PC-9 (cell line): ENCODE measurements around the gene LRRC3C. TPM values are rescaled to one million over a fixed set of nuclear protein-coding genes. Genes with fewer than 3 reads are reported as not detected.

ENCODE experiments used
- BruUV-seq: library from RNA; stranded (reverse); fragments of 400-500 nt; replicated peaks from 2 replicates; lab custom pipeline; 2021; lab: Mats Ljungman, UMichigan
- CTCF ChIA-PET: fragments of 300-600 bp; sonication (Branson Sonifier 250); formaldehyde crosslinking; loops from one replicate; lab custom pipeline; 2022; ENCODE audit warnings: antibody characterized with exemption; lab: Charles Lee
- POLR2A ChIA-PET: fragments of 300-600 bp; sonication (Branson Sonifier 250); formaldehyde crosslinking; loops from one replicate; lab custom pipeline; 2022; ENCODE audit warnings: antibody characterized with exemption; ENCODE audit not compliant: unreplicated experiment; lab: Charles Lee
- DNase-seq, 2 experiments: peaks; one replicate each; pipeline versions ENCODE4 v3.0.0 to v3.0.0-alpha.2; 2015 to 2022; ENCODE audit warnings: mixed read lengths in 1 of 2
- H2AFZ ChIP-seq: fragments of 200-600 bp; sonication (generic); 2 replicates; pipeline ENCODE4 v1.8.1; 2017; ENCODE audit warnings: antibody characterized with exemption
- H3F3A ChIP-seq: fragments of 200-600 bp; sonication (generic); 2 replicates; pipeline ENCODE4 v1.8.1; 2017; ENCODE audit warnings: antibody characterized with exemption, mild to moderate bottlenecking, low read depth; ENCODE audit not compliant: insufficient read depth
- H3K27ac ChIP-seq: fragments of 200-600 bp; sonication (generic); 2 replicates; pipeline ENCODE4 v1.6.1; 2016; ENCODE audit warnings: mixed run types
- H3K27me3 ChIP-seq: fragments of 200-600 bp; sonication (generic); 2 replicates; pipeline ENCODE4 v1.6.1; 2016; ENCODE audit warnings: low read depth, mixed run types; ENCODE audit not compliant: insufficient read depth
- H3K36me3 ChIP-seq: fragments of 200-600 bp; sonication (generic); 2 replicates; pipeline ENCODE4 v1.6.1; 2016; ENCODE audit warnings: low read depth, mixed run types
- H3K4me1 ChIP-seq: fragments of 200-600 bp; sonication (generic); replicated peaks from 2 replicates; pipeline ENCODE4 v1.6.1; 2016; ENCODE audit warnings: mixed run types; ENCODE audit not compliant: insufficient read depth
- H3K4me2 ChIP-seq: fragments of 200-600 bp; sonication (generic); 2 replicates; pipeline ENCODE4 v1.6.1; 2017; ENCODE audit warnings: mixed run types
- H3K4me3 ChIP-seq: fragments of 200-600 bp; sonication (generic); 2 replicates; pipeline ENCODE4 v1.6.1; 2016; ENCODE audit warnings: mixed run types
- H3K79me2 ChIP-seq: fragments of 200-600 bp; sonication (generic); 2 replicates; pipeline ENCODE4 v1.6.1; 2017; ENCODE audit warnings: low read depth, mixed run types
- H3K9me2 ChIP-seq: fragments of 200-600 bp; sonication (generic); 2 replicates; pipeline ENCODE4 v1.8.1; 2017; ENCODE audit warnings: mild to moderate bottlenecking; ENCODE audit not compliant: insufficient read depth
- H3K9me3 ChIP-seq: fragments of 200-600 bp; sonication (generic); 2 replicates; pipeline ENCODE4 v1.8.1; 2016; ENCODE audit warnings: low read depth; ENCODE audit not compliant: insufficient read depth
- H4K20me1 ChIP-seq: fragments of 200-600 bp; sonication (generic); 2 replicates; pipeline ENCODE4 v1.8.1; 2017; ENCODE audit not compliant: insufficient read depth
- EZH2 ChIP-seq: fragments of 200-600 bp; sonication (generic); IDR thresholded peaks from 2 replicates; pipeline ENCODE4 v1.8.0; 2017; ENCODE audit warnings: antibody characterized with exemption, low read depth
- intact Hi-C: fragments of 100-400 bp; cut with micrococcal nuclease; formaldehyde crosslinking; loops from one replicate; pipeline ENCODE4 v1.10.0; 2022; ENCODE audit not compliant: unreplicated experiment
- total RNA-seq: library from RNA; stranded (reverse); gene quantifications from 2 replicates; pipeline ENCODE4 v1.2.3, GENCODE V29; 2021
- TF ChIP-seq, protein P1 (sequence below): fragments of 200-600 bp; sonication (generic); conservative IDR thresholded peaks from 2 replicates; pipeline ENCODE4 v1.6.1; 2017; ENCODE audit warnings: mixed run types, antibody characterized with exemption, mild to moderate bottlenecking, moderate library complexity

LRRC3C gene
- total RNA-seq, 1 experiment from 2014 or later: not detected

DNA sequence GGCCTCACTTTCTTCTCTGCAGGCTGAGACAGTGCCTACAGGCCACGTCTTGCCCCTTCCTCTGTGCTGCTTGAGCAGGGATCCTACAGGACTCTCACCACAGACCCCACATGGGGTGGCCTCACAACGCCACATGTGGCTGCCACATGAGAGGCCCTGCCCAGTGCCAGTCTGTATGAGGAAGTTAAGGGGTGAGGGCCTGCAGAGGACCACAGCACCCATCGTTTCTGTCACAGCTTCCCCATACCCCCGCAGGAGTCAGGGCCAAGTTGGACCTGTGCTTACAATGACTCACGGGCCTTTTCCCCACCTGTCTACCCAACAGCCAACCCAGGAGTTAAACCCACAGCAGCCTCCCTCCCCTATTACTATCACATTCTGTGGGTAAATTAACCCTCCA, 6.2 kb upstream of the LRRC3C start:
- H4K20me1 ChIP-seq: peaks cover 10% of the 10 kb centered on the region; the same call in 1 of the 2 replicates
- no peaks in the 10 kb centered on the region for H3K9me2 ChIP-seq
- H3K4me3 ChIP-seq: no peak overlapping the region
- H3K4me2 ChIP-seq: no peak overlapping the region
- H2AFZ ChIP-seq: no peak overlapping the region
- H3K36me3 ChIP-seq: no peaks in the 10 kb centered on the region
- DNase-seq: no peak
- peaks cover 6% of the 10 kb centered on the region for H3K4me1 ChIP-seq
- ChIA-PET POLR2A (no interaction called here), CTCF (no interaction called here)
- H3K79me2 ChIP-seq: peaks cover 15% of the 10 kb centered on the region
- BruUV-seq: no TSS peak
- TF ChIP-seq, protein P1, sequence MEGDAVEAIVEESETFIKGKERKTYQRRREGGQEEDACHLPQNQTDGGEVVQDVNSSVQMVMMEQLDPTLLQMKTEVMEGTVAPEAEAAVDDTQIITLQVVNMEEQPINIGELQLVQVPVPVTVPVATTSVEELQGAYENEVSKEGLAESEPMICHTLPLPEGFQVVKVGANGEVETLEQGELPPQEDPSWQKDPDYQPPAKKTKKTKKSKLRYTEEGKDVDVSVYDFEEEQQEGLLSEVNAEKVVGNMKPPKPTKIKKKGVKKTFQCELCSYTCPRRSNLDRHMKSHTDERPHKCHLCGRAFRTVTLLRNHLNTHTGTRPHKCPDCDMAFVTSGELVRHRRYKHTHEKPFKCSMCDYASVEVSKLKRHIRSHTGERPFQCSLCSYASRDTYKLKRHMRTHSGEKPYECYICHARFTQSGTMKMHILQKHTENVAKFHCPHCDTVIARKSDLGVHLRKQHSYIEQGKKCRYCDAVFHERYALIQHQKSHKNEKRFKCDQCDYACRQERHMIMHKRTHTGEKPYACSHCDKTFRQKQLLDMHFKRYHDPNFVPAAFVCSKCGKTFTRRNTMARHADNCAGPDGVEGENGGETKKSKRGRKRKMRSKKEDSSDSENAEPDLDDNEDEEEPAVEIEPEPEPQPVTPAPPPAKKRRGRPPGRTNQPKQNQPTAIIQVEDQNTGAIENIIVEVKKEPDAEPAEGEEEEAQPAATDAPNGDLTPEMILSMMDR: no peak
- no peak for TF ChIP-seq EZH2
- H3K9me3 ChIP-seq: no peaks in the 10 kb centered on the region
- no peak overlapping the region for H3K27ac ChIP-seq
- intact Hi-C loops: loop anchor here (10.0 kb wide), 1 partner anchor 167 kb away; no protein-coding TSS in a partner anchor
- no peaks in the 10 kb centered on the region for H3K27me3 ChIP-seq
- H3F3A ChIP-seq: no peaks in the 10 kb centered on the region

DNA sequence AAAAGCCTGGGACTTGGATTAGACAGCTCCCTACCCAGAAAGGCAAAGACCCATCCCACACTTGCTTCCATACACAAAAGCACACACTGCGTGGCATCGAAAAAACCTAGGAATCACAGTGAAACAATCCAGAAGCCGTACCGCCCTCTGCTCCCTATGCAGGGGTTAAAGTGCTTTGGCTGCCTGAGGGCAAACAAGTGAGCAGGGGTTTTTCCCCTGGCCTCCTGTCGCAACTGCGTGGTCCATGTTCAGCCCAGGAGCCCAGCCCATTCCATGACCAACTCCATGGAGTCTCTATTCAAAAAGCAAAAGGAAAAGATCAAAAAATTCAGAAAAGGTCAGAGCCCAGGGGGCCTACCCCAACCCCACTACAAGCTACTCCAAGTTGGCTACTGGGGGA, 5.5 kb upstream of the LRRC3C start:
- no TSS peak for BruUV-seq
- Histone ChIP-seq H3F3A (no peaks in the 10 kb centered on the region), H3K36me3 (no peaks in the 10 kb centered on the region), H3K27me3 (no peaks in the 10 kb centered on the region), H3K4me2 (no peak overlapping the region), H4K20me1 (peaks cover 10% of the 10 kb centered on the region; the same call in 1 of the 2 replicates), H3K9me3 (no peaks in the 10 kb centered on the region), H2AFZ (no peak overlapping the region), H3K4me1 (peaks cover 10% of the 10 kb centered on the region), H3K4me3 (no peak overlapping the region), H3K27ac (no peak overlapping the region), H3K79me2 (peaks cover 22% of the 10 kb centered on the region), H3K9me2 (no peaks in the 10 kb centered on the region)
- intact Hi-C loops: loop anchor here (10.0 kb wide), 1 partner anchor 167 kb away; no protein-coding TSS in a partner anchor
- CTCF ChIA-PET: no interaction called here
- TF ChIP-seq EZH2: no peak
- TF ChIP-seq, protein P1: no peak
- POLR2A ChIA-PET: no interaction called here
- no peak for DNase-seq

DNA sequence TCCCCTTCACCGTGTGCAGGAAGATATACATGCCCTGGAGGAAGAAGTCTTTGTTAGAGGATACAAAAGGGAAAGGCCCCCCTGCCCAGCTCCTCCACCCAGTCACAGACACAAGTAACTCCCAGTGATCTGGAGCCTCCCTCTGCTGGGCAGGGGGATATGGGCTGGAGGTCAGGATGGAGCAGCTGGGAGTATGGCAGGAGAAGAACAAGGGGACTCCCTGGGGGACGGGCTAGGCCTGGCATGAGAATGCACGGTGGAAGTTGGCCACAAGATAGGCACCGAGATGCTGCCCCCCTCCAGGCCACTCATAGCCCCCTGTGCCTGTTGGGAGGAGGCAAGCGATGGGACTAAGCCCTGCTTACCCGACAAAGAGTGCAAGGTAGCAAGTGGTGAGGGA, 4.3 kb upstream of the LRRC3C start:
- peaks cover 17% of the 10 kb centered on the region for H3K4me1 ChIP-seq
- H4K20me1 ChIP-seq: peaks cover 10% of the 10 kb centered on the region; the same call in 1 of the 2 replicates
- H3K27me3 ChIP-seq: no peaks in the 10 kb centered on the region
- no peaks in the 10 kb centered on the region for H3K9me3 ChIP-seq
- POLR2A ChIA-PET: no interaction called here
- no peak overlapping the region for H2AFZ ChIP-seq
- no peak for TF ChIP-seq EZH2
- TF ChIP-seq, protein P1: no peak
- H3F3A ChIP-seq: peaks cover 4% of the 10 kb centered on the region; the same call in 1 of the 2 replicates
- DNase-seq: no peak
- intact Hi-C loops: loop anchor here (10.0 kb wide), 1 partner anchor 168 kb away; no protein-coding TSS in a partner anchor
- BruUV-seq: no TSS peak
- no peaks in the 10 kb centered on the region for H3K9me2 ChIP-seq
- peaks cover 25% of the 10 kb centered on the region for H3K79me2 ChIP-seq
- H3K36me3 ChIP-seq: no peaks in the 10 kb centered on the region
- no peak overlapping the region for H3K4me3 ChIP-seq
- no peak overlapping the region for H3K4me2 ChIP-seq
- no peak overlapping the region for H3K27ac ChIP-seq
- CTCF ChIA-PET: no interaction called here
